Keratinocyte (primary cell): ENCODE results near the gene TOMM6. TPM values are rescaled to one million over a fixed set of nuclear protein-coding genes. Genes with fewer than 3 reads are reported as not detected.

ENCODE experiments used
- DNase-seq: peaks from one replicate; pipeline ENCODE4 v3.0.0-alpha.2; 2011; ENCODE audit warnings: low read depth, missing footprints, low spot score
- FAIRE-seq: peaks from 2 replicates; lab custom pipeline; 2011; peaks lifted over from hg19 to GRCh38; lab: Jason Lieb, UNC
- H2AFZ ChIP-seq: 2 replicates; pipeline ENCODE4 v1.6.0; 2012; ENCODE audit warnings: low read length, control low read depth, inconsistent platforms; ENCODE audit not compliant: control insufficient read depth
- H3K27ac ChIP-seq: 2 replicates; pipeline ENCODE4 v1.5.1; 2011; ENCODE audit warnings: low read length; ENCODE audit not compliant: control insufficient read depth, insufficient read depth
- H3K27me3 ChIP-seq: 3 replicates; pipeline ENCODE4 v1.6.0; 2011; ENCODE audit warnings: low read length; ENCODE audit not compliant: control insufficient read depth, insufficient read depth; ENCODE audit errors: extremely low read depth
- H3K36me3 ChIP-seq, 2 experiments: 2 replicates in 1 of 2; 3 replicates in 1 of 2; pipeline ENCODE4 v1.5.1; 2011; ENCODE audit warnings: low read length in 2 of 2, mild to moderate bottlenecking in 1 of 2; ENCODE audit not compliant: control insufficient read depth in 2 of 2, insufficient read depth in 2 of 2; ENCODE audit errors: extremely low read depth in 1 of 2
- H3K4me1 ChIP-seq: 3 replicates; pipeline ENCODE4 v1.5.1; 2011; ENCODE audit warnings: low read length; ENCODE audit not compliant: control insufficient read depth, insufficient read depth; ENCODE audit errors: extremely low read depth
- H3K4me2 ChIP-seq: 3 replicates; pipeline ENCODE4 v1.6.0; 2011; ENCODE audit warnings: low read depth, low read length; ENCODE audit not compliant: control insufficient read depth, insufficient read depth; ENCODE audit errors: extremely low read depth
- H3K4me3 ChIP-seq, 3 experiments: fragments of 200-600 bp in 1 of 3; sonication (generic) in 1 of 3; 2 replicates in 2 of 3; 3 replicates in 1 of 3; pipeline ENCODE4 v1.5.1; 2011 to 2016; ENCODE audit warnings: low read length in 3 of 3, mild to moderate bottlenecking in 3 of 3, control low read depth in 2 of 3, inconsistent platforms in 1 of 3, low read depth in 1 of 3, mixed read lengths in 1 of 3, mixed run types in 1 of 3, moderate library complexity in 1 of 3; ENCODE audit not compliant: control insufficient read depth in 2 of 3, insufficient read depth in 2 of 3; ENCODE audit errors: extremely low read depth in 1 of 3
- H3K79me2 ChIP-seq: 2 replicates; pipeline ENCODE4 v1.6.0; 2012; ENCODE audit warnings: low read length; ENCODE audit not compliant: control insufficient read depth, insufficient read depth
- H3K9ac ChIP-seq: 3 replicates; pipeline ENCODE4 v1.6.0; 2011; ENCODE audit warnings: low read length; ENCODE audit not compliant: control insufficient read depth, insufficient read depth; ENCODE audit errors: extremely low read depth
- H3K9me1 ChIP-seq: 3 replicates; pipeline ENCODE4 v1.6.0; 2011; ENCODE audit warnings: low read length; ENCODE audit not compliant: control insufficient read depth, insufficient read depth; ENCODE audit errors: extremely low read depth
- H3K9me3 ChIP-seq: 2 replicates; pipeline ENCODE4 v1.5.1; 2012; ENCODE audit warnings: low read depth, low read length; ENCODE audit not compliant: control insufficient read depth
- H4K20me1 ChIP-seq: 3 replicates; pipeline ENCODE4 v1.6.0; 2011; ENCODE audit warnings: low read length; ENCODE audit not compliant: control insufficient read depth, insufficient read depth; ENCODE audit errors: extremely low read depth
- CTCF ChIP-seq, 3 experiments: IDR thresholded peaks in 1 of 3; conservative IDR thresholded peaks in 1 of 3; optimal IDR thresholded peaks in 1 of 3; 2 replicates in 2 of 3; 3 replicates in 1 of 3; pipeline versions ENCODE3 to v1.5.1; 2011; ENCODE audit warnings: low read length in 3 of 3, mild to moderate bottlenecking in 3 of 3, moderate library complexity in 2 of 3, control low read depth in 1 of 3, inconsistent platforms in 1 of 3; ENCODE audit not compliant: insufficient read depth in 2 of 3; ENCODE audit errors: extremely low read depth in 1 of 3
- EZH2 ChIP-seq: IDR thresholded peaks from one replicate; pipeline ENCODE4 v1.6.1; 2012; ENCODE audit warnings: inconsistent platforms, mild to moderate bottlenecking, low read length, moderate library complexity
- dilution Hi-C: fragments of 300-500 bp; cut with MboI; formaldehyde crosslinking; loops from one replicate; pipeline ENCODE4 v1.7.0; 2020; ENCODE audit warnings: low sequenced_read_pairs; ENCODE audit not compliant: extremely low pct_ligation_motif_present
- polyA plus RNA-seq, 5 experiments: library from polyadenylated mRNA; depleted of rRNA in 3 of 5; stranded (reverse) in 3 of 5; stranded (forward) in 1 of 5; unstranded in 1 of 5; fragments of >200 nt; gene quantifications; 1 replicate in 1 of 5; 2 replicates in 3 of 5; 3 replicates in 1 of 5; pipeline versions ENCODE4 v1.2.1 to v1.2.3, GENCODE V29; 2011 to 2012; ENCODE audit warnings: missing spikeins in 2 of 5, low read depth in 1 of 5, low replicate concordance in 1 of 5

The TOMM6 gene
- polyA plus RNA-seq, 1 donor (not counting 4 experiments of a cell fraction or from before 2014, with no cell fraction given): 374 TPM

DNA sequence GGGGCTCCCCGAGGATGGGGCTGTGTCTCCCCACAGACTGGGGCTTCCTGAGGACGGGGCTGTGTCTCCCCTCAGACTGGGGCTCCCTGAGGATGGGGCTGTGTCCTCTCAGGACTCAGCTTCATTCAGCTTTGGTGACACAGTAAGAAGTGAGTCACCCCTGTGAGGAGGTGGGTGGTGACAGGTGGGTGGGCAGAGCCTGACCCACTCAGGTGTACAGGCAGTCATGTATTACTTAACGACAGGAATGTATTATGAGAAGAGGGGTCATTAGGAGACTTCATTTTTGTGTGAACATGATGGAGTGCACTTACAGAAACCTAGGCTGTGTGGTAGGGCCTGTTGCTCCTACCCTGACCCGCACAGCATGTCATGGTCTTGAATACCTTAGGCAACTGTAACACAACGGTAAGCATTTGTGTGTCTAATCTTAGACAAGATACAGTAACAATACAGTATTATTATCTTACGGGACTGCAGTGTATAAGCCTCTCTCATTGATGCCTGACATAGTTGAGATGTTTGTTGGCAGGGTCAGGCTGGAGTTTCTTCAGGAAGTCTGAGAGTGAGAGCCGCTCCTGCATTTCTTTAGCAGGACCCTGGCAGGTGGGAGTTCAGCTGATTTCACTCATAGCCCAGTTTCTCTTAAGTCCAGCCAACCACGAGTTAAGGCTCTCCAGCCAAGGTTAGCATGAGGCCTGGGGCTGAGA is 29.4 kb upstream of the TOMM6 start:
- no peak for FAIRE-seq

DNA sequence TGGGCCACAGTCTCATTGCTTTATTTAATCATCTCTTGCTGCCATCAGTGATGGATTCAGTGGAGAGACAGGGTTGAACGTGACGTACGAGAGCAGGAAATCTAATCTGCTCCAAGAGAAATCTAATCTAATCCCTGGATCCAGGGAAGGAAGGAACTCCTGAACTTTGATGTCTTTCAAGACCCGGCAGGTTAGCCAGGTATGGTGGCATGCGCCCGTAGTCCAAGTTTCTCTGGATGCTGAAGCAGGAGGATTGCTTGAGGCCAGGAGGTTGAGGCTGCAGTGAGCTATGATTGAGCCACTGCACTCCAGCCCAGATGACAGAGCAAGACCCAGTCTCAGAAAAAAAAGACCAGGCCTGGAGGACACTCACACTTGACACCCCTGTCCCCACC is 28.9 kb upstream of the TOMM6 start:
- Histone ChIP-seq H3K79me2 (no peaks in the 10 kb centered on the region), H3K4me3 (no peak overlapping the region), H4K20me1 (no peaks in the 10 kb centered on the region), H2AFZ (no peak overlapping the region), H3K9me1 (no peaks in the 10 kb centered on the region), H3K9me3 (no peaks in the 10 kb centered on the region), H3K36me3 (no peaks in the 10 kb centered on the region), H3K27ac (no peak overlapping the region), H3K27me3 (peaks cover 5% of the 10 kb centered on the region), H3K4me1 (no peaks in the 10 kb centered on the region), H3K4me2 (no peak overlapping the region), H3K9ac (no peak overlapping the region)
- FAIRE-seq (no peak), DNase-seq (no peak)
- TF ChIP-seq CTCF (optimal IDR thresholded peaks at IDR 0.05 in 1 of 3, IDR thresholded peaks at IDR 0.05 in 1 of 3, conservative IDR thresholded peaks at IDR 0.05 in 1 of 3; ENCODE audit: extremely low read depth in 1 of 3, insufficient read depth in 2 of 3, low read length in 3 of 3) (no peak), EZH2 (no peak)
- dilution Hi-C loops: no loop called here

More for the DNA sequence above, 29.4 kb upstream of the TOMM6 start:
- Histone ChIP-seq H3K4me1 (no peaks in the 10 kb centered on the region), H3K4me3 (no peak overlapping the region), H4K20me1 (no peaks in the 10 kb centered on the region), H3K79me2 (no peaks in the 10 kb centered on the region), H3K27me3 (peaks cover 6% of the 10 kb centered on the region), H3K9ac (no peak overlapping the region), H3K36me3 (no peaks in the 10 kb centered on the region), H3K9me3 (no peaks in the 10 kb centered on the region), H2AFZ (no peak overlapping the region), H3K27ac (no peak overlapping the region), H3K4me2 (no peak overlapping the region), H3K9me1 (no peaks in the 10 kb centered on the region)
- TF ChIP-seq EZH2 (no peak), CTCF (optimal IDR thresholded peaks at IDR 0.05 in 1 of 3, IDR thresholded peaks at IDR 0.05 in 1 of 3, conservative IDR thresholded peaks at IDR 0.05 in 1 of 3; ENCODE audit: extremely low read depth in 1 of 3, insufficient read depth in 2 of 3, low read length in 3 of 3) (no peak)
- DNase-seq: no peak
- dilution Hi-C loops: no loop called here
